Testis (tissue), 3 donors: Measurements from ENCODE around the gene DNAJB5. TPM values are rescaled to one million over a fixed set of nuclear protein-coding genes. Genes with fewer than 3 reads are reported as not detected.

ENCODE experiments used
- DNase-seq: peaks from one replicate; pipeline ENCODE4 v3.0.0-alpha.2; 2019
- H3K27ac ChIP-seq, 2 donors: fragments of 200-600 bp; sonication (generic); one replicate each; pipeline ENCODE4 v1.5.1; 2019
- H3K27me3 ChIP-seq: fragments of 200-600 bp; sonication (generic); one replicate; pipeline ENCODE4 v1.5.1; 2019
- H3K36me3 ChIP-seq: fragments of 200-600 bp; sonication (generic); one replicate; pipeline ENCODE4 v1.5.1; 2017; ENCODE audit warnings: low read depth; ENCODE audit errors: missing control alignments
- H3K4me1 ChIP-seq: fragments of 200-600 bp; sonication (generic); one replicate; pipeline ENCODE4 v1.5.1; 2019
- H3K4me3 ChIP-seq, 2 donors: fragments of 200-600 bp; sonication (generic); one replicate each; pipeline ENCODE4 v1.5.1; 2017 to 2019
- H3K9me3 ChIP-seq: fragments of 200-600 bp; sonication (generic); one replicate; pipeline ENCODE4 v1.5.1; 2017
- CTCF ChIP-seq, 3 experiments: fragments of 450-650 bp in 2 of 3; fragments of 200-600 bp in 1 of 3; sonication (generic) in 1 of 3; IDR thresholded peaks; one replicate each; pipeline ENCODE4 v1.5.1; 2016 to 2019; ENCODE audit warnings: antibody characterized with exemption in 3 of 3, mild to moderate bottlenecking in 2 of 3, moderate library complexity in 1 of 3
- POLR2A ChIP-seq: fragments of 450-650 bp; IDR thresholded peaks from one replicate; pipeline ENCODE4 v1.6.1; 2017; ENCODE audit warnings: antibody characterized with exemption, mild to moderate bottlenecking, moderate library complexity
- WGBS, 2 donors: methylation state at CpG; one replicate each; pipeline ENCODE4 v1.1.5; 2018; 5-methylcytosine and 5-hydroxymethylcytosine counted together
- intact Hi-C: fragments of 100-400 bp; cut with DNase I; formaldehyde crosslinking; loops from one replicate; pipeline ENCODE4 v1.15.1; 2023; ENCODE audit warnings: low total_unique reads
- polyA plus RNA-seq: library from polyadenylated mRNA; stranded (reverse); fragments of 350-450 nt; fragmentation: Illumina TruSeq; extraction: RNeasy Lipid Tissue Mini Kit (QIAGEN cat#74804); gene quantifications from one replicate; pipeline ENCODE4 v1.2.3, GENCODE V29; 2014; ENCODE audit warnings: low read depth, low replicate concordance; ENCODE audit not compliant: insufficient read depth
- total RNA-seq, 2 donors: library from RNA; depleted of rRNA; stranded (reverse); fragments of >200 nt; gene quantifications; one replicate each; pipeline ENCODE4 v1.2.3, GENCODE V29; 2016

Gene DNAJB5
- total and polyA plus RNA-seq, 3 donors from 2014 or later = 44.0 to 49.9 (median 47.7) TPM

DNA sequence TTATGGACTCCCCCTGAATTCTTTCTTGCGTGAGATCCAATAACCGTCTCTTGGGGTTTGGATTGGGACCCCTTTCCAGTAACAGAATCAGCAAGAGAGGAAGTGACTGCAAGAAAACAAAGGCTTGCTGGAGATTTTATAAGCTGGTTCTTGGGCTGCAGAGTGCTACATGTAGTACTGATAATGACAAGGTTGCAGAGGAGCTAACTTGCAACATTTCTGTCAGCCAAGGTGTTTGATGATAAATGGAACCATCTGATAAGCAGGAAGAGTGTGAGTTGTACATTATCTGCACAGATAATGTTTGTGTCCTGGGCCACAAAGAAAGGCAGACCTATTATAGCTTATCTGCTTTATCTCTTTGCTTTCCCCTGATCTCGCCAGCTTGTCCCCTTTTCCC lies 37.1 kb downstream of the DNAJB5 start:
- Histone ChIP-seq H3K9me3 (no peaks in the 10 kb centered on the region), H3K27me3 (no peaks in the 10 kb centered on the region), H3K36me3 (no peaks in the 10 kb centered on the region), H3K4me3 (no peak overlapping the region), H3K4me1 (peaks cover 11% of the 10 kb centered on the region), H3K27ac (no peak overlapping the region)
- DNase-seq = no peak
- WGBS, 2 donors = 45 to 70% methylated on average over 3 of the region's 3 CpGs
- intact Hi-C loops = no loop called here
- TF ChIP-seq POLR2A (no peak), CTCF (IDR thresholded peaks at IDR 0.05) (no peak)

DNA sequence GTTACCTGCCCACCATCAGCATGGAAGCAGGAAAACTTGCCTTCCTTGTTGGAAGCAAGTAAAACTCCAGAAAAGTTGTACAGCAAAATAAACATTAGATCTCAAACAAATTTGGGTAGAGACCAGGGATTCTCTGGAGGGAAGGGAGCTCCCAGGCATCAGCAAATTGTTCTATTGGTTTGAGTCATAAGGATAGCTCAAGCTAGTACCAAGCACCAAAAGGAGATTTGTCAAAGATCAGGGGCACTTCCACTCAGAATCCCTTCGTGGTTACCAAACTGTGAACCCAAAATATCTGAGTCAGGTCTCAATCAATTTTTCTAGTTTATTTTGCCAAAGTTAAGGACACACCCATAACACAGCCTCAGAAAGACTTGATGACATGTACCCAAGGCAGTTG lies 37.8 kb downstream of the DNAJB5 start:
- Histone ChIP-seq H3K27ac (no peak overlapping the region), H3K27me3 (no peaks in the 10 kb centered on the region), H3K4me3 (no peak overlapping the region), H3K36me3 (no peaks in the 10 kb centered on the region), H3K4me1 (peaks cover 11% of the 10 kb centered on the region), H3K9me3 (no peaks in the 10 kb centered on the region)
- TF ChIP-seq POLR2A (no peak), CTCF (IDR thresholded peaks at IDR 0.05) (no peak)
- 64 to 94% methylated on average over 1 of the region's 1 CpG for WGBS, 2 donors
- intact Hi-C loops = no loop called here
- no peak for DNase-seq

GRCh38 chr9:35027860-35028259 lies 38.3 kb downstream of the DNAJB5 start:
- Histone ChIP-seq H3K9me3 (no peaks in the 10 kb centered on the region), H3K4me3 (no peak overlapping the region), H3K27ac (no peak overlapping the region), H3K4me1 (peaks cover 11% of the 10 kb centered on the region), H3K36me3 (no peaks in the 10 kb centered on the region), H3K27me3 (no peaks in the 10 kb centered on the region)
- 54 to 63% methylated on average over 1 of the region's 1 CpG for WGBS, 2 donors
- DNase-seq = no peak
- intact Hi-C loops = no loop called here
- TF ChIP-seq CTCF (IDR thresholded peaks at IDR 0.05) = no peak
- no peak for TF ChIP-seq POLR2A

DNA sequence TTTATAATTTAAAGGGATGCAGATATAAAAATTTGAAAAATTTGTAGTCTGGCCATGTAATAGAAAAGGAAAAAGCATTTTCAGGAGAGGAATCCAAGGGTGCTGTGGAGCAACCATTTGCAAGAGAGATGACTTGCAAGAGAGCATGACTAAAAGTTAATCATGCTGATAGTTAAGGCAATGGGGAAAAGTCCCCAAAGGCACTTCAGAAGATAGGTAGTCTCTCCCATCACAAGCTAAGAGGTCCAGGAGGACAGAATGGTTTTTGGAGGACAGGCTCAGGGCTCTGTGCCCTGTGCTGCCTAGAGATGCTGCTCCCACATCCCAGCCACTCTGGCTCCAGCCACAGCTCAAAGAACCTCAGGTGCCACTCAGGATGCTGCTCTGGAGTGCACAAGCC lies 38.8 kb downstream of the DNAJB5 start:
- Histone ChIP-seq H3K27ac (no peak overlapping the region), H3K27me3 (no peaks in the 10 kb centered on the region), H3K36me3 (no peaks in the 10 kb centered on the region), H3K4me3 (no peak overlapping the region), H3K9me3 (no peaks in the 10 kb centered on the region), H3K4me1 (peaks cover 11% of the 10 kb centered on the region)
- TF ChIP-seq CTCF (IDR thresholded peaks at IDR 0.05) (no peak), POLR2A (no peak)
- no peak for DNase-seq
- intact Hi-C loops = no loop called here

- no peak overlapping the region for H3K4me3 ChIP-seq
- H3K27ac ChIP-seq = no peak overlapping the region
- H3K36me3 ChIP-seq = no peaks in the 10 kb centered on the region
- H3K27me3 ChIP-seq = no peaks in the 10 kb centered on the region
- intact Hi-C loops = no loop called here
- TF ChIP-seq POLR2A (no peak), CTCF (IDR thresholded peaks at IDR 0.05) (no peak)
- DNase-seq = no peak
- peaks cover 11% of the 10 kb centered on the region for H3K4me1 ChIP-seq
- no peaks in the 10 kb centered on the region for H3K9me3 ChIP-seq
- 70 to 90% methylated on average over 4 of the region's 4 CpGs for WGBS, 2 donors
Measured at GRCh38 chr9:35029241-35029640, 39.7 kb downstream of the DNAJB5 start.
